Stimulated activated CD8-positive, alpha-beta memory T cell treated with anti-CD3 and anti-CD28 coated beads, Interleukin-2, amount 100 ng/mL, for 48 hours (primary cell): ENCODE results near the gene TANC1.

Experiments
- DNase-seq, 2 donors: peaks; one replicate each; pipeline ENCODE4 v3.0.0-alpha.2; 2020; ENCODE audit warnings: low read depth in 2 of 2

The TANC1 gene

GRCh38 chr2:159118115-159118858 is 149.8 kb downstream of the TANC1 start:
- peak; percentile 59 to 68 for DNase-seq

GRCh38 chr2:159118859-159119500 is 150.5 kb downstream of the TANC1 start:
- no peak for DNase-seq

DNA sequence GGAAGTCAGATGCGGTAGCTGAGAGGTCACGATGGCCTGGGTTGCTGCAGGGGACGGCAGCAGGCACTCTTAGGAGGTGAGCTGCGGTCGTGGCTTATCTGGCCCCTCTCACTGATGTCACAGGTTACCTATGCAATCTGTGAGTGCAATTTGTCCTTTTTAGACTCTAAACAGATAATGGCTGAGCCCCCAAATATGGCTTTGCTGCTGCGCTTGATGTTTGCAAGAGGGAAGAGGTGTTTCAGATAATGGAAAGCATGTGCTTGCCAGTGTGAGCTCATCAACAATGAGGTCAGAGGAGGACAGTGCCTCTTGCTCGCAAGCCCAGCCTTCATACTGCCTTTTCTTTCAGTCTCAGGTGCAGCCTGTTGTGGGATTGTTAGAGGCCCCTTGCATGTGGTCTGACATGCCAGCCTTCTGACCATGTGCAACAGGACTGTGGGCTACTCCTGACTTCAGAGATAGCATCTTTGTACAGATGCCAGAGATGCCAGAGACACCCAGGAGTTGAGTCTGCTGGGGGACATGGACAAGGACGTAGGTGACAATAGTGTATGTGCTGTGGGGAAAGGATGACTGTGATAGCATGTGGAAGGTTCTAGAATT is 151.3 kb downstream of the TANC1 start:
- DNase-seq, result no peak

GRCh38 chr2:159123786-159124185 is 155.3 kb downstream of the TANC1 start:
- no peak for DNase-seq

DNA sequence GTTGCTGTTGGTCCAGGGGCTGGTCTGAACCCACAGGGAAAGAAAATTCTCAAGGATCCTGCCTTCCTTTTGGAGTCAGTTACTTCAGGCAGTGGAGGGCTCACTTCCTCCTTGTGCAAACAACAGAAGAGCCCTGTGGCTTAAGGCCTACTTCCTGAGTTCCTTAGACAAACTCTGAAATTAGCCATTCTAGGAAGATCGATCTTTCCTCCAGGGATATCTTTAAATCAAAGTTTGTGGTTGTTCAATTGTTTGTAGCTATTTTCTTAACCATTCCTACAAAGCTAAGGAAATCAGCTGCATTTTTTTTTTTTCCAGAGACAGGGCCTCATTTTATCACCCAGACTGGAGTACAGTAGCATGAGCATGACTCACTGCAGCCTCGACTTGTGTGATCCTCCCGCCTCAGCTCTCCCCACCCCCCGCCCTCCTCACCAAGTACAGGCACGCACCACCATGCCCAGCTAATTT is 156.0 kb downstream of the TANC1 start:
- DNase-seq, result no peak

DNA sequence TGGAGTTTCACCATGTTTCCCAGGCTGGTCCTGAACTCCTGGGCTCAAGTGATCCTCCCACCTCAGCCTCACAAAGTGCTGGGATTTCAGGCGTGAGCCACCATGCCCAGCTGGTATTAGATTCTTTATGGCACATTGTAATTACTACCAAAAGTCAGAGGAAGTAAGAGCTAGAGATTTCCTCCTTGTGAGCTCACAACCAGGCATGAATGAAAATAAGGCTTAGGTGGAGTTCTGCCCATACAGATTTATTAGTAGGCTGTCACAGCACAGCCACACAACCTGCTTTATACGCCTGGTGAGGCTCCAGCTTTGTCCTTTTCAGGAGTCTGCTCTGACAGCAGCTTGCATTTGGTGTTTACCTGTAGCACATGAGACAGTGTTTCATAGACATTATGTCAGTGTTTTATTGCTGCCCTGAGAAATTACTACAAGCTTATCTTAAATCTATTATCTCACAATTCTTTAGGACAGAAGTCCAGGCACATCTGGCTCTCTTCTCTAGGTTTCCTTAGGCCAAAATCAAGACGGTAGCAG is 156.6 kb downstream of the TANC1 start:
- no peak for DNase-seq

- no peak for DNase-seq
Observed at GRCh38 chr2:159125858-159126257, 157.4 kb downstream of the TANC1 start.

DNA sequence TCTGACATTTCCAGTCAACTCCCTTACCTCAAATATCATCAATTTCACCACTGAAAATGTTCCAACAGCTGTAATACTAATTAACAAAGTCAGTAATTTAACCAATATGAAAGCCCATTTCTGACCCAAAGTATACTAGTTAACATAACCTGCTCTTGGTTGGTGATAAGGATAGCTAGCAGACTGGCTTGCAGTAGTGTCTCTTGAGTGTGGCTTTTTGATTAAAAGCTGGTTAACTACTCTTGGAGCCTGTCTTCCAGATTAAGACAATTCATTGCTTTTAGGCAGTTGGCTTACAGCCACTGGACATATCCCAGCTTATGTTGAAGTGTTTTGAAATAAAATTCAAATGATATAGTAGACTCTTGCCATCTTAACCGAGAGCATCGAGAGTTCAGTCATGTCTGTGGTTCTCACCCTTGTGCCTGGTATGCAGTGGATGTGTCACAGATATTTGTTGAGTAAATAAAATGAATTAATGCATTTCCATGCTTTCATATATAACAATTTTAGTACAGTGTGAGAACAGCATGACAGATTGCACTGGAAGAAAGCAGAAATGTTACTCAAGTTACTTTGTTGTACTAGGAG is 158.1 kb downstream of the TANC1 start:
- no peak for DNase-seq

DNA sequence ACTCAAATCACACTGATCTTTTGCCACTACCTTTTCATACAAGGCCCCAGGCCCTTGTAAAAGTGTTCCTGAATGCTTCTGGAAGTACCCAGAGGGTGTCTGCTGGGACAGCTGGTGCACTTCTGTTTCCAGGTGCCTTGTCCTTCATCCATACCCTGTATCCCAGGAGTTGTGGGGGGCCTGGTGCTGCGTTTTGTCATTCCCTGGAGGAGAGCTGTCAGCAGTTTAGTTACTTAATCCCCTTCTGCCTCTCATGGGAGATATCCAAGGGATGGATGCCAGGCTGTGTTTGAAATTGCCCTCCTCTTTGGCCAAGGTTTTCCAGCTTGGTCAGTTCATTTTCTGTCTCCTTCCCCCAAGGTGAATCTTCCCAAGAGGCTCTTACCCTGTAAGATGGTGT is 159.8 kb downstream of the TANC1 start:
- DNase-seq, result no peak

GRCh38 chr2:159129269-159129668 is 160.8 kb downstream of the TANC1 start:
- no peak for DNase-seq

DNA sequence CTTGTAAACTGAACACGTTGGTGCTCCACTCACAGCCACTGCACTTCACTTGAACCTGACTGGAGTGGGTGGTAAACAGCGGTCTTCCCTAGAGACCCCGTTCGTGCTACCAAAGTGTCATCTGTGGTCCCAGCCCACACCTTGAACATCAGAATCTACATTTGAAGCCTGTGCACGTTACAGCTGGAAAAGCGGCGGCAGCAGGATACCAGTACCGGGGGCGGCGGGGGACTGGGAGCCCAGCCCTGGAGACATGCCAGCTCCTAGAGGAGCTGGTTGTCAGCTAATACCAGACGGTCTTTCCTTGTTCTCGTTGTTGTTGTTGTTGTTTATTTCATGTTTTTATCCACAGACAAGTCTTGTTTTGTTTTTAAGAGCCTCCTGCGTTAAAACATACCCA is 161.4 kb downstream of the TANC1 start:
- DNase-seq, result no peak

DNA sequence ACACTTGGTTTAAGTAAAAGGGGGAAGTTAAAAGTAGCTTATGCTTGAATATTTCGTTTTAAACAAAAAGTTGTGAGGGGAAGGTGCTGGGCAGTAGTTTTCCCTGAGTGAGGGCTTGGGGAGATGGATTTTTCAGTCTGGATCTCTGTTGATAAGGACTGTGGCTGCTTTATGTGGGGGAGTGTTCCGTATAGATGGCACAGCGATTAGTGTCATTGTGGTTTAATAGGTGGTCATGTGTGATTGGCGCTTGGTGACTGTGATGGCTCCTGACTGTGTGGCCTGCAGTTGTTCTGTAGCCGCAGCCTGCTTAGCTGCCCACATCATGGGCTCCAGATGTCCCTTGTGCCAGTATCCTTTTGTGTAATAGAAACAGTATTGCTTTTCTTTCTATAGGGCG is 161.9 kb downstream of the TANC1 start:
- no peak for DNase-seq

DNA sequence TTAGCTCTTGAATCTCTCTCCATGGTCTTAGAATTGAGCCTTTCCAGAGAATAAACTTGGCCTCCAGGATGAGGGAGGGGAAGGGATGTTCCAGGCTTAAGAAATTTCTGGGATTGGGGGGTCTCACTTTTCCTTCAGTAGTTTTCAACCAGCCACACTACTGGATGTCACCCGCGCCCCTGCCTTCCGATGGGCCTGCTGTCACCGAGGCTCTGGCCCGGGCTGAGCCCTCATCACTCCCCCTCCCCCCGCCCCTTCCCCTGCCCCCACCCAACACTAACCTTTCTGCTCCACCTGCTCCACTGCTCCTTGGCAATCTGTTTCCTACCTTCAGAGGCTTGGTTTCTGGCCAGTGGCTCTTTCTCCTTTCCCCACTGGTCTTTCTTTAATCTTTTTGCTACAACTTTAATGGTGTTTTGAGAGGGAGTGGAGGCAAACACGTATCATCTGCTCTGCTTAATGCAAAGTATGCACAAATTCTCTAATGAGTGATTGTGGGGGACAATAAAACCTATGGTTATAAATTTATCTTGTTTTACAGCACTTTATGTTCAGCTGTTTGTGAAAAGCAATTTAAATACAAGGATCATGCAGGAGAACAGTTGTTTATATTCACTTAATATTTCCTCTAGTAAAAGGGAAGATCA is 162.9 kb downstream of the TANC1 start:
- no peak for DNase-seq

DNA sequence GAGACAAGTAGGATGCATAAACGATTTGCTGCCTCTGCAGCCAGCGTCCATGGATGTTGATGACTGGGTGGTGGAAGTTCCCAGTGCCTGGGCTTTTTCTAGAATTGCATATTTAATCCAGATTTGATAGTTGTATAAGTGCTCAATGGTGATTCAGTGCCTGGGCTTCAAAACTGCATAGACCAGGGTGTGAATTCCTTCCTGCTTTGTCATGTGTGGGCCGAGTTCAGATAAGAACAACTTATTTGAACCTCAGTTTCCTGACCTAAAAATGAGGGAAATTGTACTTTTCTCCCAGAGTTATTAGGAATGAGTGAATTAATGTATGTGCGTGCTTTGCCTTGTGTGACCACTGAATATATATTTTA is 163.5 kb downstream of the TANC1 start:
- DNase-seq, result no peak

DNA sequence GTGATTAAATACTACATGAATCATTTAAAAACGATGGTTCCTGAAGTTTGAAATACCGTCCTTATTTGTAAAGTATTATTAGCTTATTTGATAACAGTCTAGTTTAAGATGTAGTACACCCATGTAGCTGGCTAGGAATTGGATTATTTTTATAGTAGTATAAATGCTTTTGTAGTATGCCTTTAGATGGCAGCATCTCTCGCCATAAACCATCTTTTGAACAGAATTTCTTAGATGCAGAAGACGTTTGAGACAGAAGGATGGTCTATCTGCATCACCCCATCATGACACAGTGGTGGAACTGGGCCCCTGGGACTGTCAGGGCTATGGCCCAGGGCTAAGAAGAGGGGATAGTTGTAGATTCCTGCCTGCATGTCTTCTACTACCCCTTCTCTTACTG is 165.4 kb downstream of the TANC1 start:
- DNase-seq, result no peak

DNA sequence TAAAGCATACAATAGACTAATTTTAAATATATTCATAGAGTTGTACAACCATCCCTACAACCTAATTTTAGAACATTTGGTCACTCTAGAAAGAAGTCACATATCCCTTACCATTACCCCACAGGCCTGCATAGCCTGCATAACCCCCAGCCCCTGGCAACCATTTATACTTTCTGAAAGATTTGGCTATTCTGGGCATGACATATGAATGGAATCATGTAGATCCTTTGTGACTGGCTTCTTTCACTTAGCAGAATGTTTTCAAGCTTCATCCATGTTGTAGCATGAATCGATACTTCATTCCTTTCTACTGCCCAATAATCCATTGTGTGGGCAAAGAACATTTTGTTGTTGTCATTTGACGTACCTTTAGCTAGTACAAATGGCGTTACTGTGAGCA is 166.5 kb downstream of the TANC1 start:
- no peak for DNase-seq

DNA sequence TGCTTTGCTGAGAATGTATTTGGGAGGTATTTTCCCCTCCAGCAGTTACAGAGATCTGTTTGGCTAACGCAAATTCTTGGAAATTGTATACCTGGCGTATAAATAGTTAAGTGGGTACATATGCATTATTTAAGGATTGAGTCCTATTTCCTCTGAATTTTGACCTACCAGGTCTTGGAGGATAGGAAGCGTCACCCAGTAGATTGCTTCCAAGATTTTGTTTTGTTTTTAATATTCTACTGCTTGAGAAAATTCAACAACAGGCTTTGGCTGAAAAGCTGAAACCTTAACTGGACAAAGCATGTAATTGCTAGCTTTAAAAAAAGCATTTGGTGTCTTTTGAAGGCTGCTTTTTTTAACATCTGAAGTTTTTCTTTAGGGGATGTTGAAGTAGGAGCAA is 168.0 kb downstream of the TANC1 start:
- no peak for DNase-seq

DNA sequence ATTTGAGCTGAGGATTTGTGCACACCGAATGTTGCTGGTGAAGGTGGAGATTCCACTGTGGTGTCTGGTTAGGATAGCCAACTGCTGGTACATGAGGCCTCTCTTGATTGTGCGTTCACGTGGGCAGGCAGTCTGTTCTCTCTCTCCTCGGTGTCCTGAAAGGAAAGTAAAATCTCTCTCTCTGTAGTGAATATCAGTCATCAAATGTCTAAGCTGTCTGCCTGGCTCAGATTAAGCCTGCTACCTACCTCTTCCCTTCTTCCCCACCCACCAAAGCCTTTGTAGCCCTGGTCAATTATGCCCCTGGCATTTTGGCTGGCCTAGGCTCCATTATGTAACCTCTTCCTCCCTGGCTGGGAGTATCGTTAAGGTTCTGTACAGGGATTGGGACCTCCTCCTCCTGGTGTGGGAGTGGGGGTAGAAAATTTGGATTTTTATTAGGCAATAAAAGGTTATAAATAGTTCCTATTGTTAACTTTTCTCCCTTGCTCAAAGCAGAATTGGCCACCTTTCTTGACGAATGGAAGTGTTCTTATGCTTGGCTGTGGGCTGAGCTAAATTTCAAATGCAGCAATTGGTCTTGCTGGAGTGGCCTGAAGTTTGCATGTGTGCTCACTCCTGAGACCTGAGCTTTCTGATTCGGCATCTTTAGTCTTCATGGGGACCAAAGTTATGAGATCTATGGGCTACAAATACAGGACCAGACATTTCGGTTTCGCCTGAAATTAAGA is 169.2 kb downstream of the TANC1 start:
- DNase-seq, result no peak

DNA sequence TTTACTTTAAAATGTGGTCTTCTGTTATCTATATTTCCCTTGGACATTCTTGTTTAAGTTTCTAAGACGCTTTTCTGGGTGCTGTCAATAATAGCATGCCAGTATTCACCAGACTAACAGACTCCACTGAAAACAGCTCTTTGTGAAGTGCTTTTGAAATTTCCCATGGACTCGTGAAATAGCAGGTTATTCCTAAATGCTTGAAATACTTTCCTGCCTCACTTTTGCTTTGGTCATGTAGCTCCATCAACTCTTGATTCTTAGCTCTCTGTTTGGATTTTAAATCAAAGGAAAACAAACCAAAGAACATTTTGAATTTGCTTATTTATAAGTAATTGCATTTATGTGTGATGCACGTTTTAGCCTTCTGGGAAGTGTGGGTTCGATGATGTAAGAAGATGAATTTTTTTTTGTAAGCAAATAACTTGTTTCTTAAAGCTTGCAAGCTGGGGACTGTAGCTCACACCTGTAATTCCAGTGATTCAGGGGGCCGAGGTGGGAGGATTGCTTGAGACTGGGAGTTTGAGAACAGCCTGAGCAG is 170.3 kb downstream of the TANC1 start:
- no peak for DNase-seq

GRCh38 chr2:159139216-159139933 is 170.9 kb downstream of the TANC1 start:
- DNase-seq, result no peak
